ENCODE results near the gene PPFIA3.
A peak's percentile ranks its signal among the peaks of the same experiment; 100 is the strongest.
"Not testable (repeated sequence)": the region's sequence is repeated elsewhere in the genome, so short reads cannot be mapped to it uniquely, and the experiment has no call there.

DNA sequence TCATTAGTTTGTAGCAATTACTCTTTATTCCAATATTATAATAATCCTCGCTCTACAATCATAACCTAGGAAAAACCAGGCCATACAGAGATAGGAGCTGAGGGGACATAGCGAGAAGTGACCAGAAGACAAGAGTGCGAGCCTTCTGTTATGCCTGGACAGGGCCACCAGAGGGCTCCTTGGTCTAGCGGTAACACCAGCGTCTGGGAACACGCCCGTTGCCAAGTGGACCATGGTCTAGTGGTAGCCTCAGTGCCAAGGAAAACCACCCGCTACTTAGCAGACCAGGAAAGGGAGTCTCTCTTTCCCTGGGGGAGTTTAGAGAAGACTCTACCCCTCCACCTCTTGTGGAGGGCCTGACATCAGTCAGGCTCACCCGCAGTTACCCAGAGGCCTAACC, 44.5 kb upstream of the PPFIA3 start:
- TF ChIP-seq, protein P1, sequence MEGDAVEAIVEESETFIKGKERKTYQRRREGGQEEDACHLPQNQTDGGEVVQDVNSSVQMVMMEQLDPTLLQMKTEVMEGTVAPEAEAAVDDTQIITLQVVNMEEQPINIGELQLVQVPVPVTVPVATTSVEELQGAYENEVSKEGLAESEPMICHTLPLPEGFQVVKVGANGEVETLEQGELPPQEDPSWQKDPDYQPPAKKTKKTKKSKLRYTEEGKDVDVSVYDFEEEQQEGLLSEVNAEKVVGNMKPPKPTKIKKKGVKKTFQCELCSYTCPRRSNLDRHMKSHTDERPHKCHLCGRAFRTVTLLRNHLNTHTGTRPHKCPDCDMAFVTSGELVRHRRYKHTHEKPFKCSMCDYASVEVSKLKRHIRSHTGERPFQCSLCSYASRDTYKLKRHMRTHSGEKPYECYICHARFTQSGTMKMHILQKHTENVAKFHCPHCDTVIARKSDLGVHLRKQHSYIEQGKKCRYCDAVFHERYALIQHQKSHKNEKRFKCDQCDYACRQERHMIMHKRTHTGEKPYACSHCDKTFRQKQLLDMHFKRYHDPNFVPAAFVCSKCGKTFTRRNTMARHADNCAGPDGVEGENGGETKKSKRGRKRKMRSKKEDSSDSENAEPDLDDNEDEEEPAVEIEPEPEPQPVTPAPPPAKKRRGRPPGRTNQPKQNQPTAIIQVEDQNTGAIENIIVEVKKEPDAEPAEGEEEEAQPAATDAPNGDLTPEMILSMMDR (IDR thresholded peaks at IDR 0.05; ENCODE audit: low read depth, low read length, missing input control) = peak; percentile 61
- TF ChIP-seq GABPA (IDR thresholded peaks at IDR 0.05 in 1 of 2, conservative IDR thresholded peaks at IDR 0.05 in 1 of 2); YY1 (IDR thresholded peaks at IDR 0.05); SP1 (IDR thresholded peaks at IDR 0.05); NR2F2 (IDR thresholded peaks at IDR 0.05); RXRA (IDR thresholded peaks at IDR 0.05); JUND (IDR thresholded peaks at IDR 0.05); HNF4G (IDR thresholded peaks at IDR 0.05); EGR1 (IDR thresholded peaks at IDR 0.05; ENCODE audit: low read depth in 2 of 2); TAF1 (conservative IDR thresholded peaks at IDR 0.05): not testable (repeated sequence)
- TF ChIP-seq RAD21 (IDR thresholded peaks at IDR 0.05) = peak; percentile 79 to 82
- TF ChIP-seq, protein P2, sequence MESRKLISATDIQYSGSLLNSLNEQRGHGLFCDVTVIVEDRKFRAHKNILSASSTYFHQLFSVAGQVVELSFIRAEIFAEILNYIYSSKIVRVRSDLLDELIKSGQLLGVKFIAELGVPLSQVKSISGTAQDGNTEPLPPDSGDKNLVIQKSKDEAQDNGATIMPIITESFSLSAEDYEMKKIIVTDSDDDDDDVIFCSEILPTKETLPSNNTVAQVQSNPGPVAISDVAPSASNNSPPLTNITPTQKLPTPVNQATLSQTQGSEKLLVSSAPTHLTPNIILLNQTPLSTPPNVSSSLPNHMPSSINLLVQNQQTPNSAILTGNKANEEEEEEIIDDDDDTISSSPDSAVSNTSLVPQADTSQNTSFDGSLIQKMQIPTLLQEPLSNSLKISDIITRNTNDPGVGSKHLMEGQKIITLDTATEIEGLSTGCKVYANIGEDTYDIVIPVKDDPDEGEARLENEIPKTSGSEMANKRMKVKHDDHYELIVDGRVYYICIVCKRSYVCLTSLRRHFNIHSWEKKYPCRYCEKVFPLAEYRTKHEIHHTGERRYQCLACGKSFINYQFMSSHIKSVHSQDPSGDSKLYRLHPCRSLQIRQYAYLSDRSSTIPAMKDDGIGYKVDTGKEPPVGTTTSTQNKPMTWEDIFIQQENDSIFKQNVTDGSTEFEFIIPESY (IDR thresholded peaks at IDR 0.05) = not testable (repeated sequence)
- TF ChIP-seq, protein P3, sequence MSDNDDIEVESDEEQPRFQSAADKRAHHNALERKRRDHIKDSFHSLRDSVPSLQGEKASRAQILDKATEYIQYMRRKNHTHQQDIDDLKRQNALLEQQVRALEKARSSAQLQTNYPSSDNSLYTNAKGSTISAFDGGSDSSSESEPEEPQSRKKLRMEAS (IDR thresholded peaks at IDR 0.05) = not testable (repeated sequence)

Measured in liver (tissue), 3 donors.